RPMI7951 (cell line): ENCODE results near the gene SLC49A4. TPM values are rescaled to one million over a fixed set of nuclear protein-coding genes. Genes with fewer than 3 reads are reported as not detected.

Source experiments
- DNase-seq: peaks from one replicate; pipeline ENCODE4 v3.0.0-alpha.2; 2012; ENCODE audit warnings: low read depth
- total RNA-seq: library from RNA; depleted of rRNA; stranded (reverse); fragments of >200 nt; shearing (Covaris generic); gene quantifications from 2 replicates; pipeline ENCODE4 v1.2.3, GENCODE V29; 2014

Gene SLC49A4
- total RNA-seq, 1 experiment from 2014 or later, result 10.6 TPM

DNA sequence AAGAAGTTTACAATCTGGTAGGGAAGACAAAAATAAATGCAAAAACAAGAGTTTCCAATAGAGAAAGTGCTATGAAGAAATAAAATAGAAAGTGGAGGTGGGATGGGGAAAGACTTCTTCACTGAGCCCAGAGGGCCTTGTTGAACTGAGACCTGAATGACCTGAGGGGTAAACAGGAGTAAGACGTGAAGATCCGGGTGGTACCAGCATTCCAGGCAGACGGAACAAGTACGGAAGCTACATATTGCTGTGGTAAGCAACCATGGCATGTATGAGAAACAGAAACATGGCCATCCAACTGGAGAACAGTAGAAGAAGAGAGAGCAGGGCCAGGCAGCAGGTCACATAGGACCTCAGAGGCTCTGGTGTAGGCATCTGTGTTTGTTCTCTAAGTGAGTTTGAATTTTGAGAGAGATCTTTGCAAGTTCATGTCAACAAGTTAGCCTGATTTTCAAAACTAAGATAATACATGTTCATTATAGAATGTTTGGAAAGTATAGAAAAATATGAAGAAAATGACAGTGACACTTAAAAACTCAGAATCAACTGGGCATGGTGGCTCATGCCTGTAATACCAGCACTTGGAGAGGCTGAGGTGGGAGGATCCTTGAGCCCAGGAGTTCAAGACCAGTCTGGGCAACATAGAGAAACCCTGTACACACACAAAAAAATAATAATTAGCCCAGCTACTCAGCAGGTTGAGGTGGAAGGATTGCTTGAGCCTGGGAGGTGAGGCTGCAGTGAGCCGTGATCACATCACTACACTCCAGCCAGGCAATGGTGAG, 64.3 kb downstream of the SLC49A4 start:
- no peak for DNase-seq

DNA sequence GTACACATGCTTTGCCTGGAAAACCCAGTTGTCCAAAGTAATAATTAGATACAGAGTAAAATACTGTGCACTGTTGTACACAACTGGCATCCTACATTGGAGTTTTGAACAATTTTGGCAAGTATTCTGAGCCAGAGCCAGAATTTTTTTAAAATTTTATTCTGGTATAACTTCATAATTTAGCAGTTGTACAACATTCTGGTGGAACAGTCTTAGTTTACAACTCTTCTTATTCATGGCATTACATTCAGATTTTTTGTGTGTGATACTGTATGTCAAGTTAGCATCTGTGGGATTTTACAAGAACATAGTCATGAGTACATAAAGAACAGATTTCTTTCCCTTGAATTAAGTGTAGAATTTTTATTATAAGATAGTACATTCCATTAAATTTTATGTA, 67.5 kb downstream of the SLC49A4 start:
- DNase-seq, result no peak

DNA sequence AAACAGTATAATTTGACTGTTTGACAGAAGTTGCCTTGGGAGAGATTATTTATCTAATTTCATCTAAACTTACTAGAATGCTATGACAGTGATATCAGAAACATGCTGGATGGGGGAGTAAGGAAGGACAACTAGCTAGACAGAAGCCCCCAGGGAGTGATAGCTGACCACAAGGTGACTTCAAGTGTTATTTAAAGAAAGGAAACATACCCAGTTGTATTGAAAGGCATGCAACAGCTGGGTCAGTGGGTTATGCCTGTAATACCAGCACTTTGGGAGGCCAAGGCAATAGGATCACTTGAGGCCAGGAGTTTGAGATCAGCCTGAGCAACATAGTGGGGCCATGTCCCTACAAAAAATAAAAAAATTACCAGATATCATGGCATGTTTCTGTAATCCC, 69.6 kb downstream of the SLC49A4 start:
- no peak for DNase-seq

DNA sequence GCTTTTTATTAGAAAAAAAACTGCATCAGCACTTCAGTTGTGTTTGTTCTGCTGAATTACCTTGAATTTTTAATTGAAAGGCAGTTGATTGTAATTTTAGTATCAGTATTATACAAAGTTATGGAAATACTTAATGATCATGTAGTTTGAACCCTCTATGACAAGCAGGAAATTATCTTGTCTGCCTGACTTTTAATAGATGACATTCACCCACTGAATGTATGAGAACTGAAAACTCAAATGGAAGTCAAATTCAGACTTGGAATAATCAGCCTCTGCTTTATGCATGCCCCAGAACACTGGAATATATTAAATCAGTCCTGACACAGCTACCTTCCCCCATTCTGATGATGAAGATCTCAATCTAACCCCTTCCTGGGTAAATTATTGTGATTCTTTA, 73.5 kb downstream of the SLC49A4 start:
- DNase-seq, result no peak

DNA sequence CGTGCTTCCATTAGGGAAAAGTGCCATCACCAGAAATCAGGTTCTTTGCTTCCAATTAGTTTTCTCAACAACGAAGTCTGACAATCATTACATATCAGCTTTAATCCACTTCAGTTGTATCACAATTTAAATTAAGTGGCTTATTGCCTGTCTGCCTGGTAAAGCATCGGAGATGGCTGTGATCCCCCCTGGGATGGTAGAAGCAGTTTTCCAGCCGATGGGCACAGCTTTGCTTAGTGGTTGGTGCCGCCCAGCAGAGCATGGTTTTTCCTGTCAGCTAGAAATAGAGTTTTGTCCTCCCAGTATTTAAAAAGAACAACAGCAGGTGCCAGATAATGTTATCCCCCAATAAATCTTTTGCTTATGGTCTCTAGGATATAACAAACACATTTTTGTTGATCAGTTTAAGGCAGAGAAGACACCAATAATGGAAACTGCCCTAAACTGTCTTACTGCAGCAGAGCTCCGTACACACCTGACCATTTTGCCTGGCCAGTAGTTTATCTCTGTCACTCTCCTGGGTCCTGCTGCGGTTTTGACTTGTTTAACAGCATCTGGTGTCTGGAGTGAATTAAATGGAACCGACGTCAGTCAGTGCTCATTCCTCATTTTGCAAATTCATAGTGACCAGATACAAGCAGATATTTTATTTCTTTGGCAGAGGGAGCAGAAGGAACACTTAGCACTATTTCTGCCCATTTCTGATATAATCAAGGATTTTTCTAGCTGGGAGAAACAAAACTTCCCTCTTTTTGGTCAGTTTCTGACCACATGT, 79.1 kb downstream of the SLC49A4 start:
- DNase-seq, result no peak

DNA sequence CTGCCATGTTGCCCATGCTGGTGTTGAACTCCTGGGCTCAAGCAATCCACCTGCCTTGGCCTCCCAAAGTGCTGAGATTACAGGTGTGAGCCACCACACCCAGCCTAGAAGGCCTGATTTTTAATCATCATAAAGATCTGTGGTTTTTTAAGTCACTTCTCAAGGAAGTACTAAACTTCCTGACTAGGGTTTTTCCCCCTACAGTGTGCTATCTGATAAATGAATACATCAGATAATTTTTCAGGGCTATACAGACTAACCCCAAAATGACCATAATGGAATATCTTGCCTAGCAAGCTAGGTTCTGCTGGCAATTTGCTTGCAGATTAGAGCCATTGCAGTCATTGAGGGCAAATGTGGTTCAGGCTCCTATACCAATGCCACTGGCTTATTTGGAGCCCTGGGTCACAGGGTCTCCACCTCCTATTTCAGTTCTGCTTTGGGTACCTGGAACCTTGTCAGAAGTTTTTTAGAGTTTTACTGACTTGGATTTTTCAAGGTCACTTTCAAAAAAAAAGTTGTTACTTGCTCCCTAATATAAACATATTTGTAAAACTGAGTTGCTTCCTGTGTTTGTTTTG, 80.8 kb downstream of the SLC49A4 start:
- DNase-seq, result no peak

DNA sequence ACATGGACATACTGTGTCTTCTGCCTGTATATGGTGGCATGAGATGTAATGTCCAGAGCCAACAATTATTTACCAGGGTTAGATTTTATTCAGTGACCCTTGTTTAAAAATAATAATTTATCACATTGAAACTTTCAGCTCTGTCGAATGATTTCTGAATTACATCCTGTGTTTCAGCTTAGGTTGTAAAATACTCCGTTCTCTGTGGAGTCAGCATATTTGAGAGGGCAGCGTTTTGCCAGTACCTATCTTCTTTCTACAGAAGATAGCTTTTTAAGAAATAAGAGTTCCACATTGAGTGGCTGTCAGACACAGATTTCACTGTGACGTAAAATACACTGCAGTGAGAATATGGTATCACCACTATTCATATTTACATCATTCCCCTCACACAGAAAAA, 85.3 kb downstream of the SLC49A4 start:
- no peak for DNase-seq

DNA sequence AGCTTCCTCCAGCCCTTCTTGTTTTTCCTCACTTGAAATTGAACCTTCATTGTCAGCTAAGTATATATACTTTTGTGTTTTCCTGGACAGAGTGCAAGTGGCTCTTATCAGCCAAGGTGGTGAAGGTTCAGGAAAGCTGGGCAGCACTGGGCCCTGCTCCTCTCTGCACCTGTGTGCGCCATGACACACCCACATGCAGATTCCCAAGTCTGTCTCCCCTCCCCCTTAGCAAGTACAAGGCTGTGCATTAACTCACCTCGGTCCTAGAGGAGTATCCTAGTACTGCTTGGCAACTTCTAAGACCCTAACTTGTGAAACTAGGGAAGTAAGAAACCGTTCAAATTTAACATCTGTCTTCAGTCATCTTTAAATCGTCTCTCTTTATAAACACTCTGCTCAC, 85.8 kb downstream of the SLC49A4 start:
- no peak for DNase-seq

DNA sequence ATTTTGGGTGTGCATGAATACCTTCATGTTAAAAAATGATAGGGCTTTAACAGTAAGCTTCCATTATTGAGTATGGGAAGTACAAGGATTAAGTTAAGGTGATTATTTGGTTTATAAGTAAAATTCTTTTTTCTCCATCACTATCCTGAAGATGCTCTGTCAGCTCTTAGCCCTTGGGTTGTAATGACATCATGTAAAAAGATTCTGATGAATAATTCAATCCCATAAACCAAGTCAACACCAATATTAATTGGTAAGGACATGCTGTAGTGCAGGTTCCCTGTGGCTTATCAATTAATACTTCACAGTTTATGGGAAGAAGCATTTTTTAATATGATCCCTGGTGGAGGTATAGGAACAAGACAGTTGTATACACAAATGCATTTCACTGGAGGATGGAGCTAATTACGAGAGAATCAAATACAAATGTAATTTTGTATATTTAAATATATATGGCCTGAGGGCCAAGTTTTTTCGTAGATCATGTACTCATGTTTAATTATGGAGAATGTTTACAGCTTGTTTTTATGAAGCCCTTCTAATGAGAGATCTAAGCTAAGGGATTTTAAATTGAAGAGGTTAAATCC, 87.6 kb downstream of the SLC49A4 start:
- DNase-seq, result no peak

DNA sequence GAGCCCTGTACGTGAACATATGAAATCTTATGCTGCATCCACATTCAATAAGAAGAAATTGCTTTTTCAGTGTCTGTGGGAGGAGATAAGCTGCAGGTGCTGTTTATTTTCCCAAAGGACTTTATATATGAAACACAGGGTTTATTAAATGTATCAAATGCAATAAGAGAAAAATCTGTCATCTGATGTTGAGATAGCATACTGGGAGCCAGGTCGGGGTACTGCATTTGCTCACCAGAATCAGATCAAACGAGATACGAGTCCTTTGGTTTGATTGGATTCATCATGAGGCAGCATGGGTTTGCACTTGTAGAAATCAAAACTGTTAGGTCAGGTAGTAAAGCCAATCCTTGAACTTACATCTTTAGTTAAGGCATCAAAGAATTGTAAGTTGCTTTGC, 91.4 kb downstream of the SLC49A4 start:
- no peak for DNase-seq

DNA sequence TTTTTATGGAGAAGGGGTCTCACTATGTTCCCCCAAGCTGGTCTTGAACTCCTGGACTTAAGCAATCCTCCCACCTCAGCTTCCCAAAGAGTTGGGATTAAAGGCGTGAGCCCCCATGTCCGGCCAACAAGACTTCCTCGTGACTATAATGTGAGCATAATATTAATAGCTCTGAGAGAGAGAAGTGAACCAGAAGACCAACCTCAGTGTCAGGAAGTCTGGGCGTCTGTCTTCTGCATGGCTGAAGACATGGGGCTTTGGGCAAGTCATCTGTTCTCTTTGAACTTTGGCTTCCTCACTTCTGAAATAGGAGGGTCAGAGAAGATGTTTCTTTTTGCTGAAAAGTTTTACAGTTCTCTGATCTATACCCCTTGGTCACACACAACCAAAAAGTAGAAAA, 92.1 kb downstream of the SLC49A4 start:
- no peak for DNase-seq

DNA sequence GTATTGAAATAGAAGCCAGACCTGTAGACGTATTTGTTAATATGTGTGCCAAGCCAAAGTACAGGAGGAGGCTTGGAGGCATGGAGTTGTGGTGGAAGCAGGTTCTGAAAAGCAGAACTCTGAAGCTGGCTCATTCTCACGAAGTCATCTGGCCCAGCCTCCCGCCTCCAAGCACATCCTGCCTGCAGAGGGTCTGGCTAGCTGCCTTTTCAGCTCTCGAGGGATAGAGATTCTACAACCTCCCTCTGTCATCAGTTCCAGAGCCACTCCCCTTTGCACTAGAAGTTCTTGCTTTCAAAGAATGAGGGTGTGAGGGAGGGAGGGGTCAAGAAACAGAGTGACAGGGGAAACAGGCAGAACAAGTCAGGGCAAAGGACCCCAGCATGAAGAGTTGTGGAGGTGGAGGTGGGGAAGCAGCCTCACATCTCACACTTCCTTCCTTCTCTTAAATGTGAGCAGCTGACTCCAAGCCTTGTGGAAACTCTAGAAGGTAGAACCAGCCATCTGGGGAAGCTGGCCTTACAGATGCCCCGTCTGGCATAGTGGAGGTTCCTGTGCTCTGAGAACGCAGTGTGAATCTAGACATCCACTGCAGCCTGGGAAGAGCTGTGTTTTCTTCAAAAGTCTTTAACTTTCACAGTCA, 95.3 kb downstream of the SLC49A4 start:
- peak; percentile 22 for DNase-seq

DNA sequence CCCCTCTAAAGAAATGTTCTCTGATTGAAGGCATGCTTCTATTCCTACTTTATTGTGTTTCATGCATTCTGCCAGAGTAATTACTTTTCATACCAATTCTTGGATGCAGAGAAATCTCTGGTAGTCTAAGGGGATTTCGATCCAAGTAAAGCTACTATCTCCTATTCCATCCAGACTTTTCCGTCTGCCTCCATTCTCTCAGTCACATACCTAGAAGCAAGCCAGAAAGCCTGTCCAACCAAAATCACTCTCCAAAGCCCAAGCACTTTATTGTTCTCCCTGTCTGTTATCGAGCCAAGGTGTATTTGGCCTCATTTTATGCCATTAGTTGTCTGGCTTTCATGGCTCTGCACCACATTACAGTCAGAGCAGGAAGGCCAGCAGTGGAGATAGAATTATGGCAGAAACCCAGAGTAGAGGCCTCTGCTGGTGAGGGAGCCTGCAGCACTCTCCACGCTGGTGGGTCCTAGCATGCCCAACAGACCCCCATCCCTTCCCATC, 95.9 kb downstream of the SLC49A4 start:
- DNase-seq, result no peak

DNA sequence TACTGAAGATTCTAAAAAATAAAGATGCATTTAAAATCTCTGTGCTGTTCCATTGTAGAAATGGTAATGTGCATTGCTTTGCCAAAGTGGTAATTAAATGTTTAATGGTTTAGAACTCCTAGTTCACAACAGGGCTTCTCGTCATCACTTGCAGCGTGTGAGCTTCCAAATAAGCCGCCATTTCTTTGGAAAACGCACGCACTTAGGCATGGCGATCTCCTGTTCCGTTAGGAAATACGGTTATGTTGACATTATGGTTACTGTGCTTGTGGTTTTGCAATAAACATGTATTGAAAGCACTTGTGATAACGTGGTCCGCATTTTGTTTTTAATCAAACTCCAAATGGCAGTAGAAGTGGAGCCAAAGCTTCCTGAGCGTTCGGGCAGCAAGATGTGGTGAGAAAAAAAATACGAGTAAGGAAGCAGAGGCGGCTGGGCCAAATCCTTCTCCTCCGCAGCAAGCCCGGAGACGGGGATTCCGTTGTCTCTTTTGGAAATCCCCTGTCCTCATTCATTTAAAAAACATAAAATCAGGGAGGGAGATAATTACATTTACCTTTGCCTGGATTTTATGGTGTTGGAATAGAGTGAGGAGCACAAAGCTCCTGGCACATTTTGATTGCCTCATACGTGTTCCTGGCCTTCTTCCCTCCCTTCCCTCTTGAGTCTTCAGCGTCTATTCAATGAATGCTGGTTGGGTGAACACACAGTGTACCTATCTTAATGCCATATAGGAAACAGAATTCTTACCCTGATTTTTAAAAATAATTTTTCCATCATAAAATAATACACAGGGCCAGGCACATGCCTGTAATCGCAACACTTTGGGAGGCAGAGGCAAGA, 97.5 kb downstream of the SLC49A4 start:
- no peak for DNase-seq

DNA sequence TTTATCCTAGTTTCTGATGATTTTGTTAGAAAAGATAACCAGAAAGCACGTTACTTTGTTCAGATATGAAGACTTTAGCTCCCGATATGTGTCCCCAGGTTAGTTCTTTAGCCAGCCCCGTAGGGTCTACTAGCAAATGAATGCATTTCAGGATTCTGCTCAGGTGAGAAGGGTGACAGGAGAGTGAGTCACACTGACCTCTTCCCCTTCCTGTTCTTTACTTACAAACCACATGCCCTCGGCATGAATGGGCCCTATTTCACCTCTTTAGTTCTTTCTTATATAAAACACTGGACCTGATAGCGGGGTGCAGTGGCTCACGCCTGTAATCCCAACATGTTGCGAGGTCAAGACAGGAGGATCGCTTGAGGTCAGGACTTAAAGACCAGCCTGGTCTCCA, 98.4 kb downstream of the SLC49A4 start:
- DNase-seq, result peak; percentile 20

DNA sequence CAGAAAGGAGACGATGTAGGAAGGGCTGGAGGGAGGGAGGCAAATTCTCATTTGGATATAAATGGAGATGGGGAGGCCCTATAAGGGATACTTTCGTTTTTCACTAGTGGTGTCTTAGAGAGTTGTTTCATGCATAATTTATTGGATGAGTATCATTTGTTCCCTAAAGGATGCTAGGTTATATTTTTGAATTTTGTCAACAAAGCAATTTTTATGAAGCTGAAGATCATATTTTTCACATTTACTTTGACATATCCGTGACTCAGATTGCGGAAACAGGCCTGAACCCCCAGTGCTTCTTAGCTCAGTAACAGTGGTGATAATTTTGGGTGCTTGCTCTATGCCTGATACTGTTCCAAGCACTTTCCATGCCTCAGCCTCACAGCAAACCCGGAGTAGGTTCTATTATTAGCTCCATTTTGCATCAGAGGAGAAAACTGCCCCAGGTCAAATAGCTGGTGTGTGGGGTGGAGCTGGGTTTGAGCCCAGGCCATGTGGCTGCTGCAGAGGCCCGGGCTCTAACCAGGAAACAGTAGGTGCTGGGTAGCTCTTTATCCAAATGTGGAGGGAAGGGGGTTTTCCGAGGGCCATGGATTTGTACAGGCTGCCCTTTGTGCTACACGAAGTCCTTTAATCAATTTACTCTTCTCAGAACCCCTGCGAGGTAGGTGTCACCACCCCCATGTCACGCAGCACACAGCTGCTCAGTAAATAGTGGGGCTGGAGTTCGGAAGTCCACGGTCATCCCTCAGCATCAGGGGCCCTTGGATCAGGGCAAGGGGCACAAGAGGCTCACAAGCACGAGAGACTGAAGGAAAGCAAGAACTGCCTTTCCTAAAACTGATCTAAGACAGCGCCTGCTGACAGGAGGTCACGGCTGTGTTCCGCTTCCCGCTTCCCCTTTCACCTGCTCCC, 99.1 kb downstream of the SLC49A4 start:
- DNase-seq, result peak; percentile 87

DNA sequence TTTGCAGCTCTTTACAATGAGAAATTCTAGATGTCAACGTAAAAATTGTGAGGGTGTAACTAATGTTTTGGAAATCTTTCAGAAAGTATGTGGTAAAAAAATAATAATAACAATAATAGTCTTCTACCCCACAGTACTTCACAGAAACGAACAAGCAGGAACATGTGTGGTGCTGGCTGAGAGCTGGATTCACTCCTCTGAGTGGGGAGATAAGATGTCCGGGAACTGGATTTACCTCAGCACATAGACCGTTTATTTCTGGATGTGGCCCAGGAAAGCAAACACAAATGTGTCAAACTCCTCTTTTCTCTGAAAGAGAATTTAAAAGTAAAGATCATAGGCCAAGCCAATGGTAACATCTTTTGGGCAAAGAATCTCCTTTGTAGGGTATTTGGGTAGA, 103.4 kb downstream of the SLC49A4 start:
- DNase-seq, result no peak

DNA sequence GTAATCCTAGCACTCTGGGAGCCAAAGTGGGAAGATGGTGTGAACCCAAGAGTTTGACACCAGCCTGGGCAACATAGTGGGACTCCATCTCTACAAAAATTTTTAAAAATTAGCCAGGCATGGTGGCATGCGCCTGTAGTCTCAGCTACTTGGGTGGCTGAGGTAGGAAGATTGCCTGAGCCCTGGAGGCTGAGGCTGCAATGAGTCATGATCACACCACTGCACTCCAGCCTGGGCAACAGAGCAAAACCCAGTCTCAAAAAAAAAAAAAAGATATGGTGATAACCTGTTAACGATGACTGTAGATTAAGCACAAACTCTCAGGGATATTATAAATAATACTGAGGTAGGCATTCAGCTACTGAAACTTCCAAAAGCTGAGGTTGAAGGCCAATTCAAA, 107.5 kb downstream of the SLC49A4 start:
- peak; percentile 62 for DNase-seq

DNA sequence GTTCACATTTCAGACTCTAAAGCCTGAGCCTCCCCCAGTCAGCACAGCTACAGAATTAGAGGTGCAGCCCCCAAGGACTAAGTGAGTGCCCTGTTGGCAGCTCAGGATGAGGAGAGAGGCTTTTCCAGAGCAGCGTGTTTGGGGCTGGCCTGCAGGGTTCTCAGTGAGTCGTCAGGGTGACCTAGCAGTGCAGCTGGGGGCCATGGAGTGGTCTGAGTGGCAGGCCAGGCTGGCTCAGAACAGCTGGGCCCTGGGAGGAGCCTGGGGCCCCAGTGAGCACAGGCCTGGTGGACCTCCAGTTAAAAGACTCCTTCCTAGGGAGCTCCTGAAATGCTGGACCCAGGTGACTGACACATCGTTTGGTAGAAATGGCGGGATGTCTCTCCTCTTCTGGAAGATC, 108.3 kb downstream of the SLC49A4 start:
- DNase-seq, result no peak

DNA sequence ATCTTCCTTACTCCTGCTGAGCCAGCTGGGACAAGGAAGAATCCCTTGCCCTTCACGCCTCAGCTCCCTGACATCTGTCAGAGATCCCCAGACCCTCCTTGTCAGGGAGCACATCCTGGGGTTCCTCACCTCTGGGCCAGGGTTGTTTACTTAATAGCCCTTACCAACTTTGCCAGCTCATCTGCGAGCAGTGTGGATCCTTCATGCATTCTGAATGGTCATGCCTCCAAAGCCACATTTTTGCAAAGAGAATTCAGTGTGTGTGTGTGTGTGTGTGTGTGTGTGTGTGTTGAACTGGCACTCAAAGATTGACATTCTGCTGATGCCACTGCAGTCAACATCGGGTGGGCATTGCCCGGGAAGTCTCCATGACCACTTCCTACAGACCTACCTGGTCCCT, 112.6 kb downstream of the SLC49A4 start:
- no peak for DNase-seq
